KG1 (cell line): Measurements from ENCODE around the gene ITGB2.

Experiments used
- DNase-seq: peaks from one replicate; lab custom pipeline; 2025; lab: John Stamatoyannopoulos, UW

ITGB2 gene

DNA sequence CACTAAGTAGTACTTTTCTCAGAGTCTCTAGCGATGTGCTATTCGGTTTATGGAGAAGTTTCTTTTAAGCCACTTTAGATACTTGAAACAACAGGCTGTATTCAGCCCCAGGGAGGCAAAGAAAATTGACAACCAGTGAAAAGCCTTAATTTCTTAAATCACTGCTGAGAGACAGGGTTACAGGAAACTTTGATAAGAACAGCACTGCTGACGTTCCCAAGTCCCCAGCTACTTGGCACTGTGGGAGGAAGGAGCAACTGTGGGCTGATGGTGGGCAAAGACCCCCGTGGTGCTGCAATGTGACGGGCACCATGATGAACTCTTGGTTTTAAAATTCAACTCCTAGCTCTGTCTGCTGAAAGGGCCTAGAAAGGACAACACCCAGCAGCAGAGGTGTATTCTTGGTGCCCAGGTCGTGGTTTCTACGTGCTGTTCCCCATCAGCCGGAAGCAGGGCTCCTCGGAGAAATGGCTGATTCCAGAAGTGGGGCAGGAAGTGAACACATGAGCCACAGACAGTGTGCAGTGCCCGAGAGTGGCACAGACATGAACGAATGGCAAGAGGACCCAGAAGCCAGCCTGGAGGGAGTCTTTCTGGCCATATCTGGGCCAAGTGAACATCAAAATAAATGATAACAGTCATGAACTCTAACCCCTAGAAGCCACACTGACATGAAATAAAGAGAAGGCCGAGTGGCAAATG, 52.5 kb downstream of the ITGB2 start:
- DNase-seq: no peak

DNA sequence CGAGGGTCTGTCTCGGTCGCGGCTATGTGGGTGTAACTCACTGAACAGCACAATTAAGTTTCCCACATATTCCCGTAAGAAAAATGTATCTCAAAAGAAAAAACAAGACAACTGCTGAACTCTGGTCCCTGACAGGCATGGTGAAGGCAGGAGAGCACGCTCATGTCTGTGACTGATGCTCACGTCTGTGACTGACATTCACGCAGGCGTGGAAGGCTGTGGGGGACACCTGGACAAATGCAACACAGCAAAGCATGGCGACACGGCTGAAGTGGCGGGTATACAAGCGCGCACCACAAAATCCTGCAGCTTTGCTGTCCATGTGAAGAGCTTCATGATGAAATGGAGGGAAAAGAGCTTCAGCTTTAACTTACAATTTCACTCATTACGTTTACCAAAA, 53.2 kb downstream of the ITGB2 start:
- DNase-seq: no peak

DNA sequence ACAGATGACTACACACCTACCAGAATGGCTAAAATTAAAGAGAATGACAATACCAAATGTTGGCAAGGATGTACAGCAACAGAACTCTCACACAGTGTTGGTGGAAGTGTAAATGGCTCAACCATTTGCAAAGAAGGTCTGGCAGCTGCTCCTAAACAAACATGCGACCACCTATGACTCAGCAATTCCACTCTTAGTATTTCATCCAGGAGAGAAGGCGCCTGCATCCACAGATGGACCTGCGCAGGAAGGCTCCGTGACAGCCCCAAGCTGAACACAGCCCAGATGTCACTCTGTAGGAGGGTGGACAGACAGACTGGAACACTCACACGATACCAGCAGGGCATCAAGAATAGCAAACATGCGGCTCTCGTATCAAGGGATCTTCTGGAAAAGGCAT, 53.9 kb downstream of the ITGB2 start:
- DNase-seq: no peak

DNA sequence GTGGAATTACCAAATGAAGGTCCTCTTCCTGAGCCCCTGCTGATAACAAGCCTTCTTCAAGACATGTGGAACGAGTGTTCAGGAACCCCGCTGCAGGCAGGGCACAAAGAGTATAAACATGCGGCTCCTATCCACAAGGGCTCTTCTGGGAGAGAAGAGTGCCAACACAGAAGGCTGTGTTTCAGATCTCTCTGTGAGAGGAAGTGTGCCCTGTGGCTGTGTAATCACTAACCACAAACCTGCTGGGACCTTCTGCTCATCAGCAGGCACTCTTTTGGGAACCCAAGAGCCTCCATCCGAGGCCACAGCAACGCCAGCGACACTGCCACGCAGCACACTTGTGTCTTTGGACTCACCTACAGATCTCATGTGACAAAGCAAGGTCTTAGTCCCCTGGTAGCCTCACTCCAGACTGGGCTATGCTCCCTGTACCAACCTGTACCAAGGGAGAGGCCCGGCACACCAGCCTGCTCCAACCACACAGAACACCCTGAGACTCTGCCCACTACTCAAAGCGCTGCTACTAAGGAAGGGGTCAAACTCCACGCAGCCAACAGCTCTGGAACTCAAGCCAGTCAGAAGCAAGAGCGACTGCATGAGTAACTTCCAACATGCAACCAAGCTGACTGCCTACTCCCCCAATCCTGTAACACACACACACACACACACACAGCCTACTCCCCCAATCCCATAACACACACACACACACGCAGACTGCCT, 55.0 kb downstream of the ITGB2 start:
- DNase-seq: no peak

DNA sequence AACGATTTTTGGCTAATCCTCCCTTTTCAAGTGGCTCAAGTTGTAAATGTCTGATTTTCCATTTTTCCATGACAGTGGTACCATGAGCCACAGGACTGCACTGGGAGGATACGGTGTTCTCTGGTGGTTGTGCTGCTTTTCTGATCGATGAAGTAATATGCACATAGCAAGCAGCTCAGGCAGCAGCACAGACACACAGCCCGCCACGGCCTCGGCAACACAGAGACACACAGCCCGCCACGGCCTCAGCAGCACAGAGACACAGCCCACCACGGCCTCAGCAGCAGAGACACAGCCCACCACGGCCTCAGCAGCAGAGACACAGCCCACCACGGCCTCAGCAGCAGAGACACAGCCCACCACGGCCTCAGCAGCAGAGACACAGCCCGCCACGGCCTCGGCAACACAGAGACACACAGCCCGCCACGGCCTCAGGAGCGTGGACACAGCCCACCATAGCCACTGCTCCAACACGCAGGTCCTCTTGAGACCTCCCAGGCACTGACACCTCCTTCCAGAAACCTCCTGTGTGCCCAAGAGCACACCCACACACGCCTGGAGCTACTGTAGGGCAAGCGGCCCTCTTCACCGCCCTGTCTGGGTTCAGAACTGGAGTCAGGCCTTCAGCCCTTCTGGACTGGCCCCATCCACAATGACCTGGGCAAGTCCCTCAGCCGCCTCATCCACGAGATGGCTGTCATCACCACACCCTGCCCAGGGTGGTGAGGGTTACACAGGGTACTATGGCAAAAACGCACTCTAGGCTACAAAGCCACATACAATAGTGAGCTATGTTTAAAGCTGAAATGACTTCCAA, 57.6 kb downstream of the ITGB2 start:
- DNase-seq: no peak

DNA sequence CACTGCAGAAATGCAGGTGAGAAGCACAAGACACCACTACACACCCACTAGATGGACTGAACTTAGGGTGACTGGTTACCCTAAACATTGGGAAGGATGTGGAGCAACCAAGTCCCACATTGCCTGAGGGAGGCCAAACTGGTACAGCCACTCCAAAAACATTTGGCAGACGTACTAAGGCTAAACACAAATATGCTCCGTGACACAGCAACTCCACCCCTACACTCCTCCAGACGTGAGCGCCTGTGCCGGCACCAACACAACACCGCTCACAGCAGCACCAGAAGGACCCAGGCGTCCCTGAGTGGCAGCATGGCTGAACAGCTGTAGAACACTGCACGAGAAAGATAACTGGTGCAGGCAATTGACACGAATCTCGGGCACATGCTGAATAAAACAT, 61.9 kb downstream of the ITGB2 start:
- DNase-seq: no peak

DNA sequence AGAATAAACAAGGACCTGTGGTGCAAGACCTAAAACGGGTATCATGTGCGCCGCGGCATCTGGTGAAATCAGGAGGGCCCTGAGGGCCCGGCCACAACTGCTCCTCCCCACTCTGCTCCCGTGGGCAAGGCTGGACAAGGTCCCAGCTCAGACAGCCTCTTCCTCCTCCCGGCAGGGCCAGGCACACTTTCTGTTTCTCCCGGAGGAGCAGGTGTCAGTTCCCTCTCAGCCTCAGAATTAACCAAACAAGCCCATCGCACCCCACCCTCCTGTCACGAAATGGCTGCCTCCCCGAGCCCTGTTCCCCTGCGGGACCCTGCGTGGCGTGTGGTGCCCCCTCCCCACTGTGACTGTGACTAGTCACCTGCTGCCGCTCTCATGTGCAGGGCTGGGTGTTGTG, 62.4 kb downstream of the ITGB2 start:
- DNase-seq: no peak

DNA sequence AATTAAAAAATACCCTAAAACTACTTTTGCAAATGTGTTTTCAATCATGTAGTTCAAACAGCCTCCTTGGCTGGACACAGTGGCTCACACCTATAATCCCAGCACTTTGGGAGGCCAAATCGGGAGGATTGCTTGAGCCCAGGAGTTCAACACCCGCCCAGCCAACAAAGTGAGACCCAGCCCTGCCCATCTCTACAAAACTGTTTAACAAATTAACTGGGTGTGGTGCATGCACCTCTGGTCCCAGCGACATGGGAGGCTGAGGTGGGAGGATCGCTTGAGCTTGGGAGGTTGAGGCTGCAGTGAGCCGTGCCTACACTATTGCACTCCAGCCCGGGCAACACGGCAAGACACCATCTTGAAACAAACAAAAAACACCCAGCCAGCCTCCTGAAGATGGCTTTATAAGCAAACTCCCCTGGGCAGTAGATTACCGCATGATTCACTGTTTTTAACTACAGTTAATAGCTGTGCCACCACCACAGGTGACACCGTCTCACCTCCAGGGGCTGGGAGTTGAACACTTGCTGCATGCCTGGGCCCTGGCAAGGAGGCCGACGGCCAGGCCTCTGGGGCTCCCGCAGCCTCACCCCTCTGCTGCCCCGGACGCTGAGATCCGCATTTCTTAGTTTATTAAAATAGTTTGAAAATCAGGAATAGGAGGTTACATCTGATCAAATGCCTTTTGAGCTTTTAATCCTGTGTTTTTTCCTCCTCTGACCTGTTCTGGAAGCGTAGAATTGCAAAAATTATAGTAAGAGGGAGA, 63.4 kb downstream of the ITGB2 start:
- no peak for DNase-seq

DNA sequence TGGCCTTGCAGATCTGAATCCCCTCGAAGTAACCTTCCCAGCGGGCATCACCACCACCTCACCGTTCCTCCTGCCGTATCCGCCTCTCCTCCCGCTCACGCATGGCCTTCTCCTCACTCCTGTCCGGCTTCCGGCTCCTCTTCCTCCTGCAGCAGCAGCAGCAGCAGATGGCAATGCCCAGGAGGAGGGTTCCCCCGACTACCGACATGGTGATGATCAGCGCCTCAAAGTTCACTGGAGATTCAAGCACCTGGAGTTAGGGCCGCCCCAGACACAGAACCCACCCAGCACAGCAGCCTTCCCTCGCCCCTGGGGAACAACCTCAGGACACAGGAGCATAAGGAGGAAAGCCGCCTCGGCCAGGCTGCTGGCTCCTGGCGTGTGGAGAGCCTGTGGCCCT, 64.6 kb downstream of the ITGB2 start:
- DNase-seq: no peak

DNA sequence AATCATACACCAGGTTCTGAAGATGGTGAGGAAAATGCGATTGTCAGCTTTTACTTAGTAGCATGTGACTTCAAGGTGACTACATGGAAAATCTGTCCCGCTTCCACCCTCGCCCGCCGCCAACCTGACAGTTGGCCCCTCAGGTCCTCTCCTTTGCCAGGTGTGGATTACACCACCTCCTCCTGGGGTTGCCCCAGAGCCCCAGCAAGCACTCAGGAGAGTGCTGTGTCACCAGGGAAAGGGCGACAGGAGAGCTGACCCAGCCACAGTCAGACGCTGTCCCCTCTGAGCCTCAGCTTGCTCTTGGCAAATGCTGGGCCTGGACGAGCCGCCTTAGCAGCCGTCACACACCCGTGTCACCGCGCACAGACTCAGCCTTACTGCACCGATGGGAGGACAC, 65.1 kb downstream of the ITGB2 start:
- DNase-seq: no peak

DNA sequence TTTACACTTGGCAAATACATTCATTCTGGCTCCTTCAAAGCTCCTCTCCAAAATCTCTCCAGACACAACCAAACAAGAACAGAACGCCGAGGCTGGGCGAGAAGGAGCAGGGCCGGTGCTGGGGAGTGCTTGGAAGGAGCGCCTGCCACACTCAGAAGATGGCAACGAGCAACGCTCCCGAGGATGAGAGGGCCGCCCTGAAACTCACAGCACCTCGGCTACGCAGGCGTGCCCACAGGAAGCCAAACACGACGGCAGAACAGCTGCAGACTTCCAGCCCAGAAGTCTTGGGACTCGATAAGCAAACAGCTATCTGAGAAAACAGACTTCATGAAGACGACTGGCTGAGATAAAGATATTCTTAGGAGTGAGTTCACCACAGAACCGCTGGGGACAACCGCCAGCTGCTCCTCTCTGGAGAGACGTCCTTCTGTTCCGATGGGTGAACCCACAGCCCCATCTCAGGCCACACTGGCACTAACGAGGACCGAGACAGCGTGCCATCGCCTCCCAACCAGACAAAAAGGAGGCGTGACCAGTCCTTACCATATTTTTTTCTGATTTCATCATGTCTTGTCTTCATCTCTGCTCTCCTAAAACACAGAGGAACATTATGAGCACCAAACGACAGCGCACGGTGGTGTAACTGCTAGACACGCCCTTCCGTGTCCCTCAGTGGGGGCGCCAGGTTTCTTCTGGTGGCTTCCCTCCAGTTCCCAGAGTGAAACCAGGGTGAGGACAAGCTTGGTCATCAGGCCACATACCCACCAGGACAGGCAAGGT, 65.8 kb downstream of the ITGB2 start:
- peak; percentile 41 for DNase-seq

DNA sequence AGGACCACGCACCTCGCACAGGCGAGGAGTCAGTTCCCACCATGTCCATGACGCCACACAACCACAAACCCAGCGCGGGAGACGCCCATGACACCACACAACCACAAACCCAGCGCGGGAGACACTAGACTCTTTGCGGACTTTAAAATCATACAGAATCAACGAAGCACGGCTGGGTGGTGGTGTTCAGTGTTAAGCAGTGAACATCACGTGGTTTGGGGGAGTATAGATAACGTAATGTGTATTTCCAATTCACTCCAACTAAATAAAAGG, 66.4 kb downstream of the ITGB2 start:
- DNase-seq: no peak

DNA sequence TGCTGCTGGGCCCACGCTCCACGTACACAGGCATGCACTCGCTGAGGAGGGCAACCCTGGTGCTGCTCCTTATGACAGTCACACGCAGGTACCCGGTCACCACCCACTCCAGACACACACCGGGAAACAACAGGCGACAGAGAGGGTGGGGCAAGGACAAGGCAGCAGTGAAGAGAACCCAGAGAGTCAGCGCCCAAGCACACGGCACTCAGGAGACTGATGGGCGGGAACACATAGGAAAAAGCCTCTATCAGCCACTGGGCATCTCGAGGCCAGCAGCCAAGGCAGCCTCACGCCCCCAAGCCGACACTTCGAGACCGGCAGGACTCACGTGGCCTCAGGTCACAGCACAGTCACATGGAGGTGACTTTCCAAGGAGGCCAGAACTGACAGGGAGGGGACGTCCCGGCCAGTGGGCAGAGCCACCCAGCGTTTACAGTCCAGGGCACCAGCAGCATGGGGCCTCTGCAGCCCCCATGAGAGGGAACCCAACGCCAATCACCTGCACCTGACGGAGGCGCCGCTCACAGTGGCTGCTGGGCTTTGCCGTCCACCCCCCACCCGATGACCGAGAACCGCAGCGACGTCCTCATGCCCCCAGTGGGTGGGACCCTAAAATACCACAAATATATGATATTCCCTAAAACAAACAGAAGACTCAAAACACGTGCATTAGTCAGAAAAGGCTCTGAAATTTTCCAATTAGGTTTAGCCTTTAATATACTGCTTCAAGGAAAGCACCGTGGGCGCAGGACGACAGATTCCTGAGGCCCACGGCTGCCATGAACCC, 66.9 kb downstream of the ITGB2 start:
- DNase-seq: no peak

DNA sequence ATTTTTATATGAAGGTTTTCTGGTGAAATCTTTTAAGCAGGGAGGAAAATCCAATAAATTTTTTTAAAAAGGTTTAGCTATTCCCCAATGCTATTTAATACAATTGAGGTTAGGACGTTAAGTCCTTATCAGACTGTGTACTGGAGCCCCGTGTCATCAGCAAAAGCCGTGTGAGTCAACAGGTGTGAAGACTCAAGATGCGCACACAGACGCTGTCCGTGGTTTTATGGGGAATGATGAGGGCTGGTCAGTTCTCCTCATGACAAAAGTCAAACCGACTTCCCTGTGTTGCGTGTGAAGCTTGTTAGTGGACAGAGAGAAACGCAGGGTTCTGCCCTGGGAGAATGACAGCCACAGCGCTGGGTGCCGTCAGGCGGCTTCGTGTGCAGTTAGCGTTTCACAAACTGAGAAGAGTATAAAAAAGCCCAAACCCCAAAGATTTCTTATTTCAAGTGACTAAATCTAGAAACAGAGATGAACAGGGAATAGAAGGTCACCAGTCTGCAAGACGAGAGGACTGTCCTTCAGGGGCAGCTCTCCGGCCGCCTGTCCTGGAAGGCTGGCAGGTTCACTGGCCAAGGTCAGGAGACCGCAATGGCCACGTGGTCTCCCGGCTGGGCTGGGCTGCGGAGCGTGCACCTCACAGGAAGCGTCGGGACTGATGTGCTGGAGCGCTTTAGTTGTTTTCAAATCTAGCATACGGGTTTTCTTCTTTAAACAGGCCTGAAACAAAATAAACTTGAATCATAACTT, 69.6 kb downstream of the ITGB2 start:
- no peak for DNase-seq

DNA sequence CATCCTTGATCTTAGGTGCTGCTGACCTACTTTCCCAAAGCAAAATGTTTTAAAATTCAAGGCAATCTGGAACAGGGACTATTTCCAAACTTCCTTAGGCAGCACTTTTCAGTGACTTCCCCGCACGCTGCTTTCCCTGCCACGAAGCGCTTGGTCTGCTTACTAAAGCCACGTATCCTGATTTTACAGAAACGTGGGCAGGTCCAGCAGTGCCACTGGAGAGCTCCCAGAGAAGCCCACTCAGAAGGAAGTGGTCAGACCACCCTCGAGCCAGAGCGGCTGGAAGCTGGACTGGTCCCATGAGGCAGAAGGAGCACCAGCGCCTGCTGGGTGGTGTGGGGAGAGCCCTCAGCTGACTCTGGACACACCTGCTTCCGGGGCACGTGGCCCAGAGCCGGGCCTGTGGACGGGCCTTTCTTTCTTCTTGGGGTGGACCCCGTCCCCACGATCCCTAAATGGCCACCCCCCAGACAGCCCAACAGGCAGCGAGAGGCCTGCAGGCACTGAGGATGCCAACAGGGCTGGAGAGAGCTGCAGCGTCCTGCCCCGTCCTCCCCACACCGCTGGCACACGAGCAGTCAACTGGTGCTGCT, 70.4 kb downstream of the ITGB2 start:
- DNase-seq: no peak

DNA sequence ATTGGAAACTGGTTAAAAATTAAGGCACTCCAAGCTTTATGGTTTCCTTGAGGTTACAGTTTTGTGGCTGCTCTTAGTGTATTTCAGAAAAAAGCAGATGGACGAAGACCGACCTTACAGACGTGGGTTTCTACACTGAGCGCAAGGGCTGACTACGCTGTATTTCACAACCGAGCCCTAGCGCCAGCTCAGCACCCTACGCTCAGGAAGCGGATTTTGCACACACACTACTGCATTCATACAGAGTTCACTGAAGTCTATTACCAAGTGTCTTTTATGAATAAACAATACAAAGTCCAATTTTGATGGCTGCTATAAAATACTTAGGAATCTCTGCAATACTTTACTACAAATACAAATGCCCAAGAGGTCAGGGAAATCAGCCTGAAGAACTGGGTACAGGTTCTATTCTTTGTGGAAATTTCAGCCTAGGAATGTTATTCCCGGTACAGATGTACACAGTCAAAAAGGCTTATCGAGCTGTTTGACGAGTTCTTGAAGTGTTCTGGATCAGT, 71.0 kb downstream of the ITGB2 start:
- DNase-seq: no peak

DNA sequence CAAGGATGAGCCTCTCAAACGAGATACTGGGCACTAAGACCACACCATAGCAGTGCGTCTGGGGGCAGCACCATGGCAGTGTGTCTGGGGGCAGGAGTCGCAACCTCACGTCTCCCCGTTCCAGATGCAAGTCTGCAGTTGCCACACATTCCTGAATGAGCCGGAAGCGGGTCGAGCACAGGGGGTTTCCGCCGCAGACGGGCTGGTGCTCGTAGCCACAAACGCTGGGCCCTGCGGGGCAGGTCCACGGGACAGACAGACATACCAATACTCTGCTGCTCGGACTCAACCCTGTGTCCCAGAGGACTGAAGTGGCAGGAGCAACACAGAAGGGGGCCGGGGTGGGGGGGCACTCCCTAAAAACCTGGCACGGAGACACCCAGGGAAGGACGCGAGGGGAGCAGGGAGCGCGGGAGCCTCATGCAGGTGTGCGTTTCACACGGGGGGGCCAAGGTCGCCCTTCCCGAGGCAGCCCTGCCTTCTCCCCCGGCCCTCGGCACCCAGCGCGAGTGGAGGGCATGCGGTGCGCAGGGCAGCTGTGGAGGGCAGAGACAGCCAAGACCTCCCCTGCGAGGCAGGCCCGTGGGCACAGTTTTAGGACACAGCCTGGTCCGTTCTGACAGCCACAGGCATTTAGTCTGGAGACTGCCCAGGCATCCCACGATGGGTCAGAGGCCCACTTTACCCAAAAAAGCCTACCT, 71.7 kb downstream of the ITGB2 start:
- DNase-seq: no peak

DNA sequence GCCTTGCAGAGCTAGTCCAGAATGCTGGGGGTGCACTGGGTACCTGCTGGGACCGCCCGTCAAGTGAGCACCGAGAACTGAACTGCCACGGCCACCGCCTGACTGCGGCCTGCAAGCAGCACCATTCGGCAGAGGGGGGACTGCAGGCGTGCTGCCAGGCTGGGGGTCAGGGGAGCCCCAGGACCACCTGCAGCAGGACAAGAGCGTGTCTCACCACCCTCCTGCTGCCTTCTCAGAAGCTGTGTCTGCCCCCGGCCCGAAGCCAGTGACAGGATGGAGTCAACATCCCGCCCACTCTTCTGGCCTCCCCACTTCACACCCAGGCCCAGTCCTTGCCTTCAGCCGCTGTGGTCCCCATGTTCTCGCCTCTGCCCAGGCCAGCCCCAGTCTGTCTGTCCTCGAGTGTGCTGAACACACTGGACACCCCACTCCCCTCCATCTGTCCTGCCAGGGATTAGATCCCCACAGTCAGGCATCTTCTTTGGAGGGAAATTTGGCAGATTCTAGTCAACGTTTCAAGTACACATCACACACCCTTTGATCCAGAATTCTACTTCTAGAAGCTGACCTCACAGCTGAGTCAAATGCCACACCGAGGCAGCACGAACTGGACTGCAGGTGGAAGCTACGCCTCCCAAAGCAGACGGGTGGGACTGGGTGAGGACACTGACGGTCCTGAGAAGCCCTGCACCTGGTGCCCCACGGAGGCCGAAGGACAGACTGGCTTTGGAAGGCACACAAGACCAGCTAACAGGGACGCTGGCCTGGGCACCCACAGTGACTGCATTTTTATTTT, 73.2 kb downstream of the ITGB2 start:
- DNase-seq: no peak
